HUES6 (cell line): ENCODE results near the gene HEPHL1.
"Not testable (repeated sequence)": the region's sequence is repeated elsewhere in the genome, so short reads cannot be mapped to it uniquely, and the experiment has no call there.

Experiments used
- H3K27ac ChIP-seq: 2 replicates; pipeline ENCODE4 v1.7.0; 2013; ENCODE audit warnings: low read depth, mild to moderate bottlenecking, low read length, inconsistent platforms
- H3K27me3 ChIP-seq: 2 replicates; pipeline ENCODE4 v1.6.1; 2013; ENCODE audit warnings: low read length; ENCODE audit not compliant: control insufficient read depth, insufficient read depth
- H3K36me3 ChIP-seq: 2 replicates; pipeline ENCODE4 v1.6.1; 2013; ENCODE audit warnings: low read length; ENCODE audit not compliant: control insufficient read depth, insufficient read depth
- H3K4me1 ChIP-seq: 2 replicates; pipeline ENCODE4 v1.6.1; 2013; ENCODE audit warnings: low read length; ENCODE audit not compliant: control insufficient read depth, insufficient read depth
- H3K4me3 ChIP-seq: 2 replicates; pipeline ENCODE4 v1.5.1; 2013; ENCODE audit warnings: low read depth, low read length
- H3K9ac ChIP-seq: one replicate; pipeline ENCODE4 v1.6.1; 2013; ENCODE audit warnings: mild to moderate bottlenecking, low read length
- H3K9me3 ChIP-seq: 2 replicates; pipeline ENCODE4 v1.6.1; 2013; ENCODE audit warnings: low read depth, low read length; ENCODE audit not compliant: control insufficient read depth, insufficient read depth

Gene HEPHL1

GRCh38 chr11:94150704-94151685, 129.8 kb downstream of the HEPHL1 start:
- no peak overlapping the region for H3K4me3 ChIP-seq
- H3K27me3 ChIP-seq = no peaks in the 10 kb centered on the region
- peaks cover 36% of the 10 kb centered on the region for H3K4me1 ChIP-seq
- H3K9ac ChIP-seq = no peak overlapping the region
- H3K36me3 ChIP-seq = peaks cover 15% of the 10 kb centered on the region
- H3K9me3 ChIP-seq = no peaks in the 10 kb centered on the region
- H3K27ac ChIP-seq = no peak overlapping the region

GRCh38 chr11:94151903-94152677, 130.9 kb downstream of the HEPHL1 start:
- Histone ChIP-seq H3K9me3 (no peaks in the 10 kb centered on the region), H3K4me1 (peaks cover 36% of the 10 kb centered on the region), H3K36me3 (peaks cover 11% of the 10 kb centered on the region), H3K27ac (no peak overlapping the region), H3K27me3 (no peaks in the 10 kb centered on the region), H3K9ac (no peak overlapping the region), H3K4me3 (no peak overlapping the region)

GRCh38 chr11:94152678-94153065, 131.5 kb downstream of the HEPHL1 start:
- Histone ChIP-seq H3K9ac (no peak overlapping the region), H3K36me3 (peaks cover 11% of the 10 kb centered on the region), H3K27ac (no peak overlapping the region), H3K4me3 (no peak overlapping the region), H3K4me1 (peaks cover 36% of the 10 kb centered on the region), H3K9me3 (no peaks in the 10 kb centered on the region), H3K27me3 (no peaks in the 10 kb centered on the region)

GRCh38 chr11:94153320-94153719, 132.2 kb downstream of the HEPHL1 start:
- no peak overlapping the region for H3K4me3 ChIP-seq
- peaks cover 11% of the 10 kb centered on the region for H3K36me3 ChIP-seq
- no peak overlapping the region for H3K9ac ChIP-seq
- H3K27me3 ChIP-seq = no peaks in the 10 kb centered on the region
- no peaks in the 10 kb centered on the region for H3K9me3 ChIP-seq
- H3K4me1 ChIP-seq = peaks cover 36% of the 10 kb centered on the region
- H3K27ac ChIP-seq = no peak overlapping the region

GRCh38 chr11:94154095-94154856, 133.1 kb downstream of the HEPHL1 start:
- no peaks in the 10 kb centered on the region for H3K27me3 ChIP-seq
- peaks cover 32% of the 10 kb centered on the region for H3K4me1 ChIP-seq
- no peak overlapping the region for H3K27ac ChIP-seq
- peaks cover 11% of the 10 kb centered on the region for H3K36me3 ChIP-seq
- no peak overlapping the region for H3K9ac ChIP-seq
- H3K9me3 ChIP-seq = no peaks in the 10 kb centered on the region
- no peak overlapping the region for H3K4me3 ChIP-seq

GRCh38 chr11:94157339-94157738, 136.2 kb downstream of the HEPHL1 start:
- H3K9ac ChIP-seq, H3K9me3 ChIP-seq, H3K4me3 ChIP-seq, H3K27me3 ChIP-seq, H3K27ac ChIP-seq: not testable (repeated sequence)
- peaks cover 11% of the 10 kb centered on the region for H3K36me3 ChIP-seq
- H3K4me1 ChIP-seq = peaks cover 11% of the 10 kb centered on the region
